BLaER1 treated with 17β-estradiol and CSF1 and Interleukin-3, amounts not matched to agents 10 nM and 100 nM (cell line): Measurements from ENCODE around the gene C5.

Experiments
- H3K27ac ChIP-seq, 11 experiments: shearing (Covaris generic); formaldehyde crosslinking; 2 replicates each; pipeline ENCODE4 v1.8.1; 2022
- H3K27me3 ChIP-seq, 11 experiments: shearing (Covaris generic); formaldehyde crosslinking; 2 replicates each; pipeline ENCODE4 v1.8.1; 2022
- H3K36me3 ChIP-seq, 11 experiments: shearing (Covaris generic); formaldehyde crosslinking; 2 replicates each; pipeline ENCODE4 v1.8.1; 2022
- H3K4me1 ChIP-seq, 10 experiments: shearing (Covaris generic); formaldehyde crosslinking; 2 replicates each; pipeline ENCODE4 v1.8.1; 2022
- H3K4me2 ChIP-seq, 11 experiments: shearing (Covaris generic); formaldehyde crosslinking; 2 replicates each; pipeline ENCODE4 v1.8.1; 2022
- H3K4me3 ChIP-seq, 10 experiments: shearing (Covaris generic); formaldehyde crosslinking; 2 replicates each; pipeline ENCODE4 v1.8.1; 2022
- H3K9ac ChIP-seq, 11 experiments: shearing (Covaris generic); formaldehyde crosslinking; 2 replicates each; pipeline ENCODE4 v1.8.1; 2022
- H3K9me3 ChIP-seq, 11 experiments: shearing (Covaris generic); formaldehyde crosslinking; replicated peaks in 1 of 11; 2 replicates each; pipeline ENCODE4 v1.8.1; 2022
- H4K20me1 ChIP-seq, 11 experiments: shearing (Covaris generic); formaldehyde crosslinking; 2 replicates each; pipeline ENCODE4 v1.8.1; 2022
- Cebpa-rat ChIP-seq, 11 experiments: shearing (Covaris generic); IDR thresholded peaks; 2 replicates each; pipeline ENCODE4 v1.8.1; 2022

C5 gene

GRCh38 chr9:120936011-120936763, 113.9 kb downstream of the C5 start:
- no peaks in the 10 kb centered on the region for H3K9me3 ChIP-seq
- H3K27me3 ChIP-seq, result no peaks in the 10 kb centered on the region
- H4K20me1 ChIP-seq, result no peaks in the 10 kb centered on the region
- H3K4me1 ChIP-seq, result peaks cover 59 to 68% (median 64%) of the 10 kb centered on the region in 10 experiments
- TF ChIP-seq Cebpa-rat (IDR thresholded peaks at IDR 0.05), result no peak; a peak in 1 of 22 replicates
- peak overlapping the region in 10 of 11 experiments; percentile 11 to 74 (median 62); a peak in 18 of 22 replicates for H3K9ac ChIP-seq
- no peaks in the 10 kb centered on the region for H3K36me3 ChIP-seq
- H3K4me2 ChIP-seq, result peak overlapping the region; percentile 82 to 99 (median 95)
- H3K27ac ChIP-seq, result peak overlapping the region; percentile 14 to 94 (median 89); a peak in 21 of 22 replicates
- H3K4me3 ChIP-seq, result peak overlapping the region in 6 of 10 experiments; percentile 4 to 35 (median 20); a peak in 8 of 20 replicates

GRCh38 chr9:120935383-120935857, 114.7 kb downstream of the C5 start:
- peak overlapping the region; percentile 14 to 94 (median 89); a peak in 21 of 22 replicates for H3K27ac ChIP-seq
- H3K4me3 ChIP-seq, result peak overlapping the region in 2 of 10 experiments; percentile 12 to 27; a peak in 4 of 20 replicates
- H3K4me2 ChIP-seq, result peak overlapping the region; percentile 82 to 99 (median 95)
- peaks cover 66 to 75% (median 72%) of the 10 kb centered on the region in 10 experiments for H3K4me1 ChIP-seq
- H3K9ac ChIP-seq, result peak overlapping the region; percentile 11 to 74 (median 59); a peak in 20 of 22 replicates
- no peaks in the 10 kb centered on the region for H3K27me3 ChIP-seq
- H3K9me3 ChIP-seq, result no peaks in the 10 kb centered on the region
- TF ChIP-seq Cebpa-rat (IDR thresholded peaks at IDR 0.05), result no peak
- H4K20me1 ChIP-seq, result no peaks in the 10 kb centered on the region
- no peaks in the 10 kb centered on the region for H3K36me3 ChIP-seq

- Histone ChIP-seq H3K4me2 (peak overlapping the region; percentile 82 to 99 (median 95)), H3K27ac (peak overlapping the region in 10 of 11 experiments; percentile 57 to 94 (median 90); a peak in 20 of 22 replicates), H3K9ac (peak overlapping the region in 9 of 11 experiments; percentile 35 to 74 (median 55); a peak in 15 of 22 replicates)
Measured at GRCh38 chr9:120934281-120934680, 115.8 kb downstream of the C5 start.

GRCh38 chr9:120933310-120934055, 116.6 kb downstream of the C5 start:
- Histone ChIP-seq H3K9ac (peak overlapping the region in 8 of 11 experiments; percentile 1 to 69 (median 50); a peak in 8 of 22 replicates), H3K9me3 (0 out of 22 replicates have a peak, but pooled peaks cover 0 to 3% (median 0%) of the 10 kb centered on the region in 11 experiments), H4K20me1 (no peaks in the 10 kb centered on the region), H3K27me3 (no peaks in the 10 kb centered on the region), H3K36me3 (no peaks in the 10 kb centered on the region), H3K4me3 (no peak overlapping the region), H3K4me1 (peaks cover 81 to 93% (median 89%) of the 10 kb centered on the region in 10 experiments), H3K4me2 (peak overlapping the region; percentile 82 to 99 (median 95)), H3K27ac (peak overlapping the region in 10 of 11 experiments; percentile 57 to 94 (median 90); a peak in 20 of 22 replicates)
- TF ChIP-seq Cebpa-rat (IDR thresholded peaks at IDR 0.05), result no peak

More at GRCh38 chr9:120934281-120934680, 115.8 kb downstream of the C5 start:
- H3K4me1 ChIP-seq, result peaks cover 78 to 87% (median 83%) of the 10 kb centered on the region in 10 experiments
- H3K36me3 ChIP-seq, result no peaks in the 10 kb centered on the region
- 0 out of 20 replicates have a peak overlapping the region, but pooled peaks of 2 of the 10 experiments have one; percentile 1 to 8 for H3K4me3 ChIP-seq
- H3K27me3 ChIP-seq, result no peaks in the 10 kb centered on the region
- 0 out of 22 replicates have a peak, but pooled peaks cover 0 to 3% (median 0%) of the 10 kb centered on the region in 11 experiments for H3K9me3 ChIP-seq
- TF ChIP-seq Cebpa-rat (IDR thresholded peaks at IDR 0.05), result peak in 4 of 11 experiments; percentile 20 to 71 (median 52); a peak in 4 of 22 replicates
- no peaks in the 10 kb centered on the region for H4K20me1 ChIP-seq

- Histone ChIP-seq H4K20me1 (no peaks in the 10 kb centered on the region), H3K9me3 (0 out of 22 replicates have a peak, but pooled peaks cover 0 to 3% (median 0%) of the 10 kb centered on the region in 11 experiments), H3K4me3 (peak overlapping the region in 9 of 10 experiments; percentile 24 to 47 (median 36); a peak in 12 of 20 replicates), H3K27me3 (no peaks in the 10 kb centered on the region), H3K4me2 (peak overlapping the region; percentile 71 to 99 (median 96)), H3K27ac (peak overlapping the region; percentile 81 to 94 (median 92)), H3K36me3 (no peaks in the 10 kb centered on the region), H3K4me1 (peaks cover 91 to 99% (median 97%) of the 10 kb centered on the region in 10 experiments), H3K9ac (peak overlapping the region; percentile 71 to 85 (median 80))
- TF ChIP-seq Cebpa-rat (IDR thresholded peaks at IDR 0.05), result no peak
Measured at GRCh38 chr9:120932086-120932823, 117.8 kb downstream of the C5 start.

- Histone ChIP-seq H4K20me1 (no peaks in the 10 kb centered on the region), H3K4me3 (peak overlapping the region in 9 of 10 experiments; percentile 24 to 58 (median 40); a peak in 13 of 20 replicates), H3K36me3 (no peaks in the 10 kb centered on the region), H3K4me1 (peaks cover 91 to 99% (median 97%) of the 10 kb centered on the region in 10 experiments), H3K27me3 (no peaks in the 10 kb centered on the region), H3K27ac (peak overlapping the region; percentile 81 to 94 (median 92)), H3K9me3 (0 out of 22 replicates have a peak, but pooled peaks cover 0 to 3% (median 0%) of the 10 kb centered on the region in 11 experiments), H3K4me2 (peak overlapping the region; percentile 71 to 99 (median 96)), H3K9ac (peak overlapping the region; percentile 71 to 85 (median 80))
- no peak for TF ChIP-seq Cebpa-rat (IDR thresholded peaks at IDR 0.05)
Measured at GRCh38 chr9:120931231-120932085, 118.6 kb downstream of the C5 start.

GRCh38 chr9:120929229-120929791, 120.8 kb downstream of the C5 start:
- Histone ChIP-seq H3K9me3 (0 out of 22 replicates have a peak, but pooled peaks cover 0 to 3% (median 0%) of the 10 kb centered on the region in 11 experiments), H3K27ac (peak overlapping the region; percentile 74 to 94 (median 92)), H3K36me3 (no peaks in the 10 kb centered on the region), H3K4me2 (peak overlapping the region; percentile 84 to 99 (median 96)), H4K20me1 (no peaks in the 10 kb centered on the region), H3K27me3 (no peaks in the 10 kb centered on the region), H3K9ac (peak overlapping the region; percentile 77 to 86 (median 84)), H3K4me1 (peaks cover 90 to 99% (median 95%) of the 10 kb centered on the region in 10 experiments), H3K4me3 (peak overlapping the region; percentile 62 to 78 (median 68))
- TF ChIP-seq Cebpa-rat (IDR thresholded peaks at IDR 0.05), result no peak
